GM23338 (cell line): Measurements from ENCODE around the gene MORC4. TPM values are rescaled to one million over a fixed set of nuclear protein-coding genes. Genes with fewer than 3 reads are reported as not detected.

Source experiments
- ATAC-seq: fragments of 200-7000 bp; cut with Tn5 transposase; 3 replicates; pipeline ENCODE4 v1.9.1; 2020
- DNase-seq: peaks from one replicate; pipeline ENCODE4 v3.0.0-alpha.2; 2015; ENCODE audit warnings: low spot score
- H2AFZ ChIP-seq: fragments of 200-600 bp; sonication (generic); 2 replicates; pipeline ENCODE4 v1.8.0; 2016; ENCODE audit warnings: antibody characterized with exemption, mild to moderate bottlenecking, moderate library complexity
- H3F3A ChIP-seq: fragments of 200-600 bp; sonication (generic); replicated peaks from 2 replicates; pipeline ENCODE4 v1.8.0; 2017; ENCODE audit warnings: antibody characterized with exemption, mixed run types, low read depth
- H3K27ac ChIP-seq: fragments of 200-600 bp; sonication (generic); 2 replicates; pipeline ENCODE4 v1.6.1; 2016; ENCODE audit warnings: low read depth
- H3K27me3 ChIP-seq: fragments of 200-600 bp; sonication (generic); 2 replicates; pipeline ENCODE4 v1.8.0; 2016; ENCODE audit warnings: mild to moderate bottlenecking, mixed run types, moderate library complexity; ENCODE audit not compliant: insufficient read depth
- H3K36me3 ChIP-seq: fragments of 200-600 bp; sonication (generic); 2 replicates; pipeline ENCODE4 v1.8.0; 2016; ENCODE audit warnings: mild to moderate bottlenecking; ENCODE audit not compliant: insufficient read depth
- H3K4me1 ChIP-seq: fragments of 200-600 bp; sonication (generic); 2 replicates; pipeline ENCODE4 v1.8.0; 2016; ENCODE audit warnings: mild to moderate bottlenecking, moderate library complexity; ENCODE audit not compliant: insufficient read depth
- H3K4me2 ChIP-seq: fragments of 200-600 bp; sonication (generic); 2 replicates; pipeline ENCODE4 v1.7.1; 2017; ENCODE audit warnings: mixed run types
- H3K4me3 ChIP-seq: fragments of 200-600 bp; sonication (generic); 2 replicates; pipeline ENCODE4 v1.6.1; 2016; ENCODE audit warnings: mixed run types
- H3K79me2 ChIP-seq: fragments of 200-600 bp; sonication (generic); replicated peaks from 2 replicates; pipeline ENCODE4 v1.8.0; 2017; ENCODE audit warnings: mild to moderate bottlenecking; ENCODE audit not compliant: insufficient read depth
- H3K9me2 ChIP-seq: fragments of 200-600 bp; sonication (generic); 2 replicates; pipeline ENCODE4 v1.8.0; 2017; ENCODE audit not compliant: insufficient read depth
- H4K20me1 ChIP-seq: fragments of 200-600 bp; sonication (generic); replicated peaks from 2 replicates; pipeline ENCODE4 v1.8.0; 2017; ENCODE audit warnings: mild to moderate bottlenecking; ENCODE audit not compliant: insufficient read depth
- H3K27ac Mint-ChIP-seq: 2 replicates; pipeline ENCODE4 v1.8.0; 2020; ENCODE audit warnings: inconsistent platforms, mild to moderate bottlenecking, moderate library complexity, mixed read lengths
- H3K27me3 Mint-ChIP-seq: 3 replicates; pipeline ENCODE4 v1.8.0; 2022; ENCODE audit warnings: low read depth, mild to moderate bottlenecking, moderate library complexity, mixed read lengths, inconsistent platforms; ENCODE audit not compliant: insufficient read depth, poor library complexity
- H3K36me3 Mint-ChIP-seq: 3 replicates; pipeline ENCODE4 v1.8.0; 2021; ENCODE audit warnings: low read depth, mild to moderate bottlenecking, inconsistent platforms, moderate library complexity, mixed read lengths
- H3K4me1 Mint-ChIP-seq: 3 replicates; pipeline ENCODE4 v1.8.0; 2020; ENCODE audit warnings: mild to moderate bottlenecking, inconsistent platforms, mixed read lengths
- H3K4me3 Mint-ChIP-seq: 3 replicates; pipeline ENCODE4 v1.8.0; 2021; ENCODE audit warnings: moderate library complexity, mild to moderate bottlenecking, inconsistent platforms, mixed read lengths
- H3K9me3 Mint-ChIP-seq: 3 replicates; pipeline ENCODE4 v1.8.0; 2020; ENCODE audit warnings: moderate library complexity, mild to moderate bottlenecking, inconsistent platforms, mixed read lengths
- CREB1 ChIP-seq: fragments of 250-450 bp; sonication (Bioruptor Pico); IDR thresholded peaks from 2 replicates; pipeline ENCODE4 v1.5.0; 2020; ENCODE audit warnings: low read depth, mild to moderate bottlenecking, moderate library complexity
- CTCF ChIP-seq, 2 experiments: fragments of 200-600 bp in 1 of 2; sonication (generic) in 1 of 2; conservative IDR thresholded peaks; 2 replicates each; pipeline versions ENCODE4 v1.5.1 to v1.6.1; 2016 to 2017; ENCODE audit warnings: antibody characterized with exemption in 2 of 2, low read depth in 2 of 2, mild to moderate bottlenecking in 2 of 2, moderate library complexity in 1 of 2
- ETS1 ChIP-seq: IDR thresholded peaks from 2 replicates; pipeline ENCODE4 v1.6.1; 2016; ENCODE audit warnings: antibody characterized with exemption
- JUNB ChIP-seq: IDR thresholded peaks from one replicate; pipeline ENCODE4 v1.6.1; 2016; ENCODE audit warnings: antibody characterized with exemption; ENCODE audit not compliant: unreplicated experiment
- NANOG ChIP-seq: IDR thresholded peaks from 2 replicates; pipeline ENCODE4 v1.6.1; 2016; ENCODE audit warnings: antibody characterized with exemption, borderline replicate concordance
- POLR2AphosphoS5 ChIP-seq: IDR thresholded peaks from 2 replicates; pipeline ENCODE4 v1.6.1; 2016; ENCODE audit warnings: antibody characterized with exemption, low read depth
- STAT1 ChIP-seq: IDR thresholded peaks from one replicate; pipeline ENCODE4 v1.6.1; 2016; ENCODE audit warnings: antibody characterized with exemption; ENCODE audit not compliant: unreplicated experiment
- ZNF114 ChIP-seq: fragments of 250-450 bp; sonication (Bioruptor Pico); IDR thresholded peaks from 2 replicates; pipeline ENCODE4 v1.5.0; 2020; ENCODE audit warnings: mild to moderate bottlenecking, moderate library complexity
- ZNF331 ChIP-seq: fragments of 250-450 bp; sonication (Bioruptor Pico); IDR thresholded peaks from 2 replicates; pipeline ENCODE4 v1.5.0; 2020; ENCODE audit warnings: low read depth, mild to moderate bottlenecking, moderate library complexity
- ZNF462 ChIP-seq: fragments of 250-450 bp; sonication (Bioruptor Pico); IDR thresholded peaks from 2 replicates; pipeline ENCODE4 v1.5.0; 2020; ENCODE audit warnings: mild to moderate bottlenecking, moderate library complexity
- polyA plus RNA-seq: library from polyadenylated mRNA; unstranded; fragments of >200 nt; fragmentation: Nextera tagmentation; extraction: Ambion mirVana; gene quantifications from 2 replicates; pipeline ENCODE4 v1.2.1, GENCODE V29; 2016
- total RNA-seq: library from RNA; depleted of rRNA; stranded (reverse); fragments of >200 nt; shearing (Covaris generic); gene quantifications from 2 replicates; pipeline ENCODE4 v1.2.3, GENCODE V29; 2014
- TF ChIP-seq, protein P1 (sequence below): IDR thresholded peaks from one replicate; pipeline ENCODE4 v1.6.1; 2018; ENCODE audit warnings: antibody characterized with exemption; ENCODE audit not compliant: unreplicated experiment

MORC4 gene
- total and polyA plus RNA-seq, 2 experiments from 2014 or later = 1.6 to 1.7 TPM

DNA sequence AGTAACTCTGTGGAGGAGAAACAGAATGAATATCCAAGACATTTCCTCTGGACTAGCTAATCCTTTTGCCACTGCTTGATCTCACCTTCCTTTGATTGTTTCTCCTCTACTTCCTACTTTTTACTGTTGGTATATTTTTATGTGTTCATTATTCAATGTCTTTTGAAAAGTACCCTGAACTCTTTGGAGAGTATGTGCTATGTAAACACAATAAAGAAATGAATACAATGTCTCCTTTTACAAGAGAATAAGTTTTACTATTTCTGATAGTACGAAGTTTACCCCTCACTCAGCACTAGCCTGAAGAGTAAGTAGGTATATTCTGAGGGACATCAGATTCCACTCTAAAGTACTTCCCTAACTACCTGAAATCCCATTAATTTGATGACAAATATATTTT, 59.9 kb downstream of the MORC4 start:
- H3K4me1 Mint-ChIP-seq = no peaks in the 10 kb centered on the region
- no peaks in the 10 kb centered on the region for H3K9me2 ChIP-seq
- no peak overlapping the region for H3K4me3 Mint-ChIP-seq
- DNase-seq (no peak), ATAC-seq (no peak)
- H3K27me3 Mint-ChIP-seq = no peaks in the 10 kb centered on the region
- H3K9me3 Mint-ChIP-seq = no peaks in the 10 kb centered on the region
- no peaks in the 10 kb centered on the region for H3K36me3 ChIP-seq
- H3K36me3 Mint-ChIP-seq = peaks cover 3% of the 10 kb centered on the region; the same call in 1 of the 3 replicates
- no peaks in the 10 kb centered on the region for H4K20me1 ChIP-seq
- TF ChIP-seq ZNF462 (CRISPR knock-in tag) (no peak), STAT1 (no peak), POLR2AphosphoS5 (no peak), CTCF (conservative IDR thresholded peaks at IDR 0.05; ENCODE audit: low read depth in 2 of 2) (no peak), ZNF114 (CRISPR knock-in tag) (no peak), ETS1 (no peak), ZNF331 (CRISPR knock-in tag) (no peak), CREB1 (CRISPR knock-in tag) (no peak), NANOG (no peak), JUNB (no peak)
- TF ChIP-seq, protein P1, sequence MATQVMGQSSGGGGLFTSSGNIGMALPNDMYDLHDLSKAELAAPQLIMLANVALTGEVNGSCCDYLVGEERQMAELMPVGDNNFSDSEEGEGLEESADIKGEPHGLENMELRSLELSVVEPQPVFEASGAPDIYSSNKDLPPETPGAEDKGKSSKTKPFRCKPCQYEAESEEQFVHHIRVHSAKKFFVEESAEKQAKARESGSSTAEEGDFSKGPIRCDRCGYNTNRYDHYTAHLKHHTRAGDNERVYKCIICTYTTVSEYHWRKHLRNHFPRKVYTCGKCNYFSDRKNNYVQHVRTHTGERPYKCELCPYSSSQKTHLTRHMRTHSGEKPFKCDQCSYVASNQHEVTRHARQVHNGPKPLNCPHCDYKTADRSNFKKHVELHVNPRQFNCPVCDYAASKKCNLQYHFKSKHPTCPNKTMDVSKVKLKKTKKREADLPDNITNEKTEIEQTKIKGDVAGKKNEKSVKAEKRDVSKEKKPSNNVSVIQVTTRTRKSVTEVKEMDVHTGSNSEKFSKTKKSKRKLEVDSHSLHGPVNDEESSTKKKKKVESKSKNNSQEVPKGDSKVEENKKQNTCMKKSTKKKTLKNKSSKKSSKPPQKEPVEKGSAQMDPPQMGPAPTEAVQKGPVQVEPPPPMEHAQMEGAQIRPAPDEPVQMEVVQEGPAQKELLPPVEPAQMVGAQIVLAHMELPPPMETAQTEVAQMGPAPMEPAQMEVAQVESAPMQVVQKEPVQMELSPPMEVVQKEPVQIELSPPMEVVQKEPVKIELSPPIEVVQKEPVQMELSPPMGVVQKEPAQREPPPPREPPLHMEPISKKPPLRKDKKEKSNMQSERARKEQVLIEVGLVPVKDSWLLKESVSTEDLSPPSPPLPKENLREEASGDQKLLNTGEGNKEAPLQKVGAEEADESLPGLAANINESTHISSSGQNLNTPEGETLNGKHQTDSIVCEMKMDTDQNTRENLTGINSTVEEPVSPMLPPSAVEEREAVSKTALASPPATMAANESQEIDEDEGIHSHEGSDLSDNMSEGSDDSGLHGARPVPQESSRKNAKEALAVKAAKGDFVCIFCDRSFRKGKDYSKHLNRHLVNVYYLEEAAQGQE = no peak
- H3K4me2 ChIP-seq = no peak overlapping the region
- H2AFZ ChIP-seq = no peak overlapping the region
- no peaks in the 10 kb centered on the region for H3K27me3 ChIP-seq
- H3K4me3 ChIP-seq = no peak overlapping the region
- H3F3A ChIP-seq = no peaks in the 10 kb centered on the region
- H3K4me1 ChIP-seq = no peaks in the 10 kb centered on the region
- no peak overlapping the region for H3K27ac ChIP-seq
- H3K79me2 ChIP-seq = no peaks in the 10 kb centered on the region
- no peak overlapping the region for H3K27ac Mint-ChIP-seq
